Measurements from ENCODE around the gene HTT. TPM values are rescaled to one million over a fixed set of nuclear protein-coding genes. Genes with fewer than 3 reads are reported as not detected.

Gene HTT
- total and polyA plus RNA-seq, 8 donors = 34.5 to 75.9 (median 43.5) TPM

- Histone ChIP-seq H3K9me3 (no peaks in the 10 kb centered on the region), H3K27me3 (no peaks in the 10 kb centered on the region), H3K36me3 (peaks cover 0 to 100% of the 10 kb centered on the region in 2 donors), H3K4me1 (no peaks in the 10 kb centered on the region), H3K4me3 (no peak overlapping the region), H3K27ac (no peak overlapping the region)
- ATAC-seq (no peak), DNase-seq (peak in 1 of 4 donors; percentile 61)
- TF ChIP-seq CTCF (IDR thresholded peaks at IDR 0.05) = no peak
- intact Hi-C loops (cut with DNase I) = no loop called here
Observed at GRCh38 chr4:3235030-3235345, 160.5 kb downstream of the HTT start.

DNA sequence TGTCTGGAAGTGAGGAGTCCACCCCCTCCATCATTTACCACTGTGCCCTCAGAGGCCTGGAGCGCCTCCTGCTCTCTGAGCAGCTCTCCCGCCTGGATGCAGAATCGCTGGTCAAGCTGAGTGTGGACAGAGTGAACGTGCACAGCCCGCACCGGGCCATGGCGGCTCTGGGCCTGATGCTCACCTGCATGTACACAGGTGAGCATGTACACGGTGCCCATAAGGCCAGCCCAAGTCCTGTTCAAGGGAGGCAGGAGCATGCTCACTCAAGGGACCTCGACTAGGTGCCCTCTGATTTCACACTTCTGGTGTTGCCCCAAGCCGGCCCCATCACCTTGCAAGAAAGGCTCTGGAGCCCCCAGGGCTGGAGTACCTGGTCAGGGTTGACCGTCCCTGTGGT is 161.1 kb downstream of the HTT start:
- no peaks in the 10 kb centered on the region for H3K9me3 ChIP-seq
- H3K36me3 ChIP-seq = peaks cover 0 to 100% of the 10 kb centered on the region in 2 donors
- TF ChIP-seq CTCF (IDR thresholded peaks at IDR 0.05) = no peak
- H3K27ac ChIP-seq = no peak overlapping the region
- no peaks in the 10 kb centered on the region for H3K4me1 ChIP-seq
- intact Hi-C loops (cut with DNase I) = no loop called here
- H3K4me3 ChIP-seq = no peak overlapping the region
- H3K27me3 ChIP-seq = no peaks in the 10 kb centered on the region
- no peak for ATAC-seq
- DNase-seq = peak in 1 of 4 donors; percentile 69

GRCh38 chr4:3236326-3236878 is 161.9 kb downstream of the HTT start:
- ATAC-seq (no peak), DNase-seq (peak in 1 of 4 donors; percentile 51)
- no peak for TF ChIP-seq CTCF (IDR thresholded peaks at IDR 0.05)
- intact Hi-C loops (cut with DNase I) = no loop called here
- Histone ChIP-seq H3K36me3 (peaks cover 0 to 100% of the 10 kb centered on the region in 2 donors), H3K4me3 (no peak overlapping the region), H3K4me1 (no peaks in the 10 kb centered on the region), H3K9me3 (no peaks in the 10 kb centered on the region), H3K27me3 (no peaks in the 10 kb centered on the region), H3K27ac (no peak overlapping the region)

GRCh38 chr4:3237266-3237665 is 162.8 kb downstream of the HTT start:
- Histone ChIP-seq H3K9me3 (no peaks in the 10 kb centered on the region), H3K27me3 (no peaks in the 10 kb centered on the region), H3K36me3 (peaks cover 0 to 98% of the 10 kb centered on the region in 2 donors), H3K4me3 (no peak overlapping the region), H3K4me1 (no peaks in the 10 kb centered on the region), H3K27ac (no peak overlapping the region)
- TF ChIP-seq CTCF (IDR thresholded peaks at IDR 0.05) = no peak
- intact Hi-C loops (cut with DNase I) = no loop called here
- ATAC-seq = no peak
- peak in 1 of 4 donors; percentile 72 for DNase-seq

DNA sequence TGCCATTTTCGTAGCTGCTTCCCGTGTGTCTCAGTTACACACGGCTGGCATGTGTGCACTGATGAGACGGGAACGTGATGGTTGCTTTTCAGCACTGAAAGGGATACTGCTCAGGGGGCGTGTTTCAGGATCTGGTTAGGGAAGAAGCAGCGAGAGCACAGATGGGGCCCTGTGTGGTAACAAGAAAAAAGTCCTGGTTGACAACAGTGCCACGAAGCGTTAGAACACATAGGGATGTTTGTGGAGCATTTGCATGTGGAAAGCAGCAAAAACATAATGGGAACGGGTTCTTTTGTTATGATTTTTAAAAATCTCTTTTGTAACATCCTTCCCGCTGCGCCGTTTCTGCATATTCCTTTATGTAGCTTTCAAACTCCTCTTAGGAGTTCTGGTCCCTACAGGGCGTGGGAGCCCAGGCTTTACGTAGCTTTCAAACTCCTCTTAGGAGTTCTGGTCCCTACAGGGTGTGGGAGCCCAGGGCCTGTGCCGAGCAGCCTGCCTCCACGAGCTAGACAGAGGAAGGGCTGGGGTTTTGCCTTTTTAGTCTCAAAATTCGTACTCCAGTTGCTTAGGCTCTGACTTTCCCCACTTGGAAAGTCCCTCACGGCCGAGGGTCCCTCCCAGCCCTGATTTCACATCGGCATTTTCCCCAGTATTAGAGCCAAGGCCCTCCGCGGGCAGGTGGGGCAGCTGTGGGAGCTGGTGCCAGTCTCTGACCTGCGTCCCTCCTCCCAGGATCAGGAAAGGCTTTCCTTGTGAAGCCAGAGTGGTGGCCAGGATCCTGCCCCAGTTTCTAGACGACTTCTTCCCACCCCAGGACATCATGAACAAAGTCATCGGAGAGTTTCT is 163.5 kb downstream of the HTT start:
- ATAC-seq = no peak

More for the DNA sequence above, 163.5 kb downstream of the HTT start:
- Histone ChIP-seq H3K27ac (no peak overlapping the region), H3K9me3 (no peaks in the 10 kb centered on the region), H3K36me3 (peaks cover 0 to 98% of the 10 kb centered on the region in 2 donors), H3K27me3 (no peaks in the 10 kb centered on the region), H3K4me1 (no peaks in the 10 kb centered on the region), H3K4me3 (no peak overlapping the region)
- intact Hi-C loops (cut with DNase I) = no loop called here
- peak in 1 of 4 donors; percentile 44 for DNase-seq
- no peak for TF ChIP-seq CTCF (IDR thresholded peaks at IDR 0.05)

Data from left lung (tissue), 10 donors.